ENCODE results near the gene ERCC4.

Gene ERCC4

DNA sequence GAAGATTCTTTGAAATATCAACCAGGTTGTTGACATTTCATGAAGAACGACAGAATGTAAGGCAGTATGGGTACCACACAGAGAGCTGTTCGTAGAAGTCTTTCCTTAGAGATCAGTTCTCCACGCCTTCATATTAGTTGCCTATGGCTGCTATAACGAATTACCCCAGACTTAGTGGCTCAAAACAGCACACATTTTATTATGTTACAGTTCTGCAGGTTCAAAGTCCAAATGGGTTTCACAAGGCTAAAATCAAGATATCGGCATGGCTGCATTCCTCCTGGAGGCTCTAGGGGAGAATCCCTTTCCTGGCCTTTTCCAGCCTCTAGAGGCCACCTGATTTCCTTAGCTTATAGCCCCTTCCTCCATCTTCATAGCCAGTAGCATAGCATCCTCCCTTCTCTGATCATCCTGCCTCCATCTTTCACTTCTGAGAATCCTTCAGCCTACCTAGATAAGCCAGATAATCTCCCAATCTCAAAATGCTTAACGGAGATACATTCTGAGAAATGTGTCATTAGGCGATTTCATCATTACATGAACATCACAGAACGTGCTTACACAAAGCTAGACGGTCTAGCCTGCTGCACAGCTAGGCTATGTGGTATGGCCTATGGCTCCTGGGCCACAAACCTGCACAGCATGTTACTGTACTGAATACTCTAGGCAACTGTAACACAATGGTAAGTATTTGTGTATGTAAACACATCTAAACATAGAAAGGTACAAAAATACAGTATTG is 26.0 kb downstream of the ERCC4 start:
- no peak for DNase-seq
- intact Hi-C loops (cut with DNase I; ENCODE audit: low total_unique reads), result no loop called here
- Histone ChIP-seq H3K27ac (no peak overlapping the region), H3K4me3 (no peak overlapping the region), H3K36me3 (peaks cover 35 to 52% (median 40%) of the 10 kb centered on the region in 3 donors), H3K9me3 (no peaks in the 10 kb centered on the region), H3K4me1 (no peaks in the 10 kb centered on the region), H3K27me3 (no peaks in the 10 kb centered on the region)
- TF ChIP-seq, protein P1, sequence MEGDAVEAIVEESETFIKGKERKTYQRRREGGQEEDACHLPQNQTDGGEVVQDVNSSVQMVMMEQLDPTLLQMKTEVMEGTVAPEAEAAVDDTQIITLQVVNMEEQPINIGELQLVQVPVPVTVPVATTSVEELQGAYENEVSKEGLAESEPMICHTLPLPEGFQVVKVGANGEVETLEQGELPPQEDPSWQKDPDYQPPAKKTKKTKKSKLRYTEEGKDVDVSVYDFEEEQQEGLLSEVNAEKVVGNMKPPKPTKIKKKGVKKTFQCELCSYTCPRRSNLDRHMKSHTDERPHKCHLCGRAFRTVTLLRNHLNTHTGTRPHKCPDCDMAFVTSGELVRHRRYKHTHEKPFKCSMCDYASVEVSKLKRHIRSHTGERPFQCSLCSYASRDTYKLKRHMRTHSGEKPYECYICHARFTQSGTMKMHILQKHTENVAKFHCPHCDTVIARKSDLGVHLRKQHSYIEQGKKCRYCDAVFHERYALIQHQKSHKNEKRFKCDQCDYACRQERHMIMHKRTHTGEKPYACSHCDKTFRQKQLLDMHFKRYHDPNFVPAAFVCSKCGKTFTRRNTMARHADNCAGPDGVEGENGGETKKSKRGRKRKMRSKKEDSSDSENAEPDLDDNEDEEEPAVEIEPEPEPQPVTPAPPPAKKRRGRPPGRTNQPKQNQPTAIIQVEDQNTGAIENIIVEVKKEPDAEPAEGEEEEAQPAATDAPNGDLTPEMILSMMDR (IDR thresholded peaks at IDR 0.05), result no peak

DNA sequence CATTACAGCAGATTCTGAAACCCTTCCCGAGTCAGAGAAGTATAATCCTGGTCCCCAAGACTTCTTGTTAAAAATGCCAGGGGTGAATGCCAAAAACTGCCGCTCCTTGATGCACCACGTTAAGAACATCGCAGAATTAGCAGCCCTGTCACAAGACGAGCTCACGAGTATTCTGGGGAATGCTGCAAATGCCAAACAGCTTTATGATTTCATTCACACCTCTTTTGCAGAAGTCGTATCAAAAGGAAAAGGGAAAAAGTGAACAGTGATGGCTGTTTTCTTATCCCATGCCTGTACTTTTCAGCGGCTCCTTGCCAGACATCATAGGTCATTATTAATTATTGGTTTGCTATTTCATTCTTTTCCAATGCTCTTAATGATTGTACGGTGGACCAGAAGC is 28.1 kb downstream of the ERCC4 start:
- Histone ChIP-seq H3K27me3 (no peaks in the 10 kb centered on the region), H3K27ac (no peak overlapping the region), H3K9me3 (no peaks in the 10 kb centered on the region), H3K4me1 (peaks cover 0 to 6% (median 0%) of the 10 kb centered on the region in 4 donors), H3K36me3 (peaks cover 35 to 51% (median 40%) of the 10 kb centered on the region in 3 donors), H3K4me3 (no peak overlapping the region)
- no peak for DNase-seq
- intact Hi-C loops (cut with DNase I; ENCODE audit: low total_unique reads), result no loop called here
- TF ChIP-seq, protein P1 (IDR thresholded peaks at IDR 0.05), result no peak

DNA sequence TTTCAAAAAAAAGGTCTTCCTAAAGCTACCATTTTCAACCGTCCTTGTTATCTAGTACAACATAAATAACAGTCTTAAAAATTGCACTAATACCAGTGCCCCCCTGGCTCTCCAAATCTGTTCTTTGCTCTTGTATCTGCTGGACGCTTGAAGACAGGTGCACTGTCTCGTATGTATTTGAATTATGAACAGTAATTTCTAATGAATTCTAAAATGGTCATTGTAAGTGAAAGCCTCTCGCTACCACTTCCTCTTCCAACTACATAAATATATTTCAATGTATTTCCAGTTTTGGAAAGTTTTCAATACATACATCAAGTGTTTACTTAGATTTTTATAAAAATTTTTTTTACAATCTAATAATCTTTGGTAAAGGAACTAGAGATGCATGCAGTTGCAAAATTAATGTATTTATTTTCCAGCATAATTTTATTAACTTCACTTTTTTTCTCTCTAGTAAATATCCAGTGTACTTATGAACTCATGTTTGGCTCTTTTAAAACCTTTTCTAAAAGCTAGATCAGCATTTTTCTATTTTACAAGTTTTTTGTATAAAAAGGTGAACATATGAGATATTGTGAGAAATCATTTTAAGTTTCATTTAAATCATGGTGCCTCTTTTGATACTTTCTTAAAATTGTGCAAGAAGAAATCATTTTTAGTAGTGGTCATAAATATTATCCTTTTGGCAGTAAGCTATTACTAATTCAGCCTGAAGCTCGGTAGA is 31.0 kb downstream of the ERCC4 start:
- Histone ChIP-seq H3K36me3 (peaks cover 20 to 32% (median 26%) of the 10 kb centered on the region in 3 donors), H3K9me3 (no peaks in the 10 kb centered on the region), H3K4me3 (no peak overlapping the region), H3K27me3 (no peaks in the 10 kb centered on the region), H3K4me1 (peaks cover 0 to 6% (median 0%) of the 10 kb centered on the region in 4 donors), H3K27ac (no peak overlapping the region)
- intact Hi-C loops (cut with DNase I; ENCODE audit: low total_unique reads), result no loop called here
- no peak for DNase-seq
- TF ChIP-seq, protein P1 (IDR thresholded peaks at IDR 0.05), result no peak

DNA sequence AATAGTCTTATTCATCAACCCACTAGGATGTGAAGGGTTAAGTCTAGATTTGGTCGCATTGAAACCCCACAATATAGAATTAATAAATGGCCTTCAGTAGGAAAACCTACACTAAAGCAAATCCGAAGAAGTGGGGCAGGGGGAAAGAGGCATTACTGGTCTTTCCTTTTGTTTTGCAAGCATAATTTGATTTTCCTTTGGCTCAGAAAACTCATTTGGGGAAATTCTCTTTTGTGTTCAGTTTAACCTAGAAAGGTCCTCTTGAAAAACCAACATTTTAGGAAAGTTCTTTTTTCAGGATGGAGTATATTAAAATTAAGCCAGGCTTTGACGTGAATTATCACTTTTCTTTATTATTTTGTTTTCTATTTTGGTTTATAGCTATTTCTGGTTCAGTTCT is 31.7 kb downstream of the ERCC4 start:
- intact Hi-C loops (cut with DNase I; ENCODE audit: low total_unique reads), result no loop called here
- Histone ChIP-seq H3K4me1 (peaks cover 0 to 8% (median 1%) of the 10 kb centered on the region in 4 donors), H3K27me3 (no peaks in the 10 kb centered on the region), H3K4me3 (no peak overlapping the region), H3K36me3 (peaks cover 13 to 25% (median 19%) of the 10 kb centered on the region in 3 donors), H3K9me3 (no peaks in the 10 kb centered on the region), H3K27ac (no peak overlapping the region)
- no peak for DNase-seq
- TF ChIP-seq, protein P1 (IDR thresholded peaks at IDR 0.05), result no peak

DNA sequence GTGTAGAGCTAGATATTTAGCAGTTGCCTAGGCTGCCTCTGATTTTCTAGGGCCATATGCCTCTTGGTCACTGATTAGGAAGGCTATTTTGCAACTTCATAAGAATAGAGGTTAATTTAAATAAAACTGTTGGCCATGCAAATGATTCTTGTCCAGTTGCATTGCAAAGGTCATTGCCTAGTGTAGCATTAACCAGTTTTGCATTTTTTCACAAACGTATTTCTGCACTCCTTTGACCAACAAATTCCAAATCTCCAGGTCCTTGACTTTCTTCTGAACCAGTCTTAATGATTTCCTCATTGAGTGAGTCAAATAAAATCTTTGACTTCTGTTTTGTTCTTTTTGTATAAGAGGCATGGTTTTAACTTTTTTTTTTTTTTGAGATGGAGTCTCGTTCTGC is 33.5 kb downstream of the ERCC4 start:
- no peak for DNase-seq

More for the DNA sequence above, 33.5 kb downstream of the ERCC4 start:
- H3K9me3 ChIP-seq, result no peaks in the 10 kb centered on the region
- TF ChIP-seq, protein P1 (IDR thresholded peaks at IDR 0.05), result no peak
- H3K27me3 ChIP-seq, result no peaks in the 10 kb centered on the region
- intact Hi-C loops (cut with DNase I; ENCODE audit: low total_unique reads), result no loop called here
- H3K4me3 ChIP-seq, result no peak overlapping the region
- H3K4me1 ChIP-seq, result peaks cover 0 to 20% (median 10%) of the 10 kb centered on the region in 4 donors
- peaks cover 0 to 6% (median 3%) of the 10 kb centered on the region in 3 donors for H3K36me3 ChIP-seq
- H3K27ac ChIP-seq, result no peak overlapping the region
